DOHH2 (cell line): ENCODE data around the gene CDK14.

Experiments
- H3F3A ChIP-seq: fragments of 200-600 bp; sonication (generic), shearing (Covaris generic); 2 replicates; pipeline ENCODE4 v1.6.0; 2016; ENCODE audit warnings: antibody characterized with exemption, mild to moderate bottlenecking; ENCODE audit not compliant: control insufficient read depth, insufficient read depth
- H3K27ac ChIP-seq: fragments of 200-600 bp; sonication (generic); 2 replicates; pipeline ENCODE4 v1.5.1; 2014; ENCODE audit warnings: low read depth, mild to moderate bottlenecking, low read length, moderate library complexity
- H3K27me3 ChIP-seq: fragments of 200-600 bp; sonication (generic); 2 replicates; pipeline ENCODE4 v1.6.1; 2014; ENCODE audit warnings: mild to moderate bottlenecking, low read length, mixed read lengths; ENCODE audit not compliant: control insufficient read depth
- H3K36me3 ChIP-seq: fragments of 200-600 bp; sonication (generic); 2 replicates; pipeline ENCODE4 v1.6.1; 2014; ENCODE audit warnings: mild to moderate bottlenecking, low read length, moderate library complexity, mixed read lengths; ENCODE audit not compliant: control insufficient read depth
- H3K4me1 ChIP-seq: fragments of 200-600 bp; sonication (generic); 2 replicates; pipeline ENCODE4 v1.6.1; 2014; ENCODE audit warnings: mild to moderate bottlenecking, low read length, mixed read lengths; ENCODE audit not compliant: control insufficient read depth
- H3K4me2 ChIP-seq: fragments of 200-600 bp; sonication (generic); 2 replicates; pipeline ENCODE4 v1.6.0; 2014; ENCODE audit warnings: mild to moderate bottlenecking, low read length, moderate library complexity
- H3K4me3 ChIP-seq: fragments of 200-600 bp; sonication (generic); 2 replicates; pipeline ENCODE4 v1.5.1; 2014; ENCODE audit warnings: mild to moderate bottlenecking, low read length, mixed read lengths
- H3K79me2 ChIP-seq: fragments of 200-600 bp; sonication (generic); 2 replicates; pipeline ENCODE4 v1.6.1; 2014; ENCODE audit warnings: mild to moderate bottlenecking, low read length, mixed read lengths; ENCODE audit not compliant: control insufficient read depth
- H3K9me2 ChIP-seq: fragments of 200-600 bp; sonication (generic); replicated peaks from 2 replicates; pipeline ENCODE4 v1.6.1; 2014; ENCODE audit warnings: mild to moderate bottlenecking, low read length, mixed read lengths; ENCODE audit not compliant: control insufficient read depth
- H3K9me3 ChIP-seq: fragments of 200-600 bp; sonication (generic); 2 replicates; pipeline ENCODE4 v1.6.1; 2014; ENCODE audit warnings: antibody characterized with exemption, low read length, mixed read lengths; ENCODE audit not compliant: control insufficient read depth, insufficient read depth
- H4K20me1 ChIP-seq: fragments of 200-600 bp; sonication (generic); 2 replicates; pipeline ENCODE4 v1.6.0; 2014; ENCODE audit warnings: low read depth, mild to moderate bottlenecking, antibody characterized with exemption, low read length, moderate library complexity; ENCODE audit not compliant: control insufficient read depth, insufficient read depth
- EZH2phosphoT487 ChIP-seq: fragments of 200-600 bp; sonication (generic); IDR thresholded peaks from 2 replicates; pipeline ENCODE4 v1.6.1; 2017; ENCODE audit warnings: borderline replicate concordance, mild to moderate bottlenecking, antibody characterized with exemption, low read length, moderate library complexity, mixed read lengths
- TF ChIP-seq, protein P1 (sequence below): fragments of 200-600 bp; sonication (generic); IDR thresholded peaks from one replicate; pipeline ENCODE4 v1.5.1; 2014; ENCODE audit warnings: antibody characterized with exemption, mild to moderate bottlenecking, low read depth, low read length; ENCODE audit not compliant: poor library complexity, severe bottlenecking

Gene CDK14

DNA sequence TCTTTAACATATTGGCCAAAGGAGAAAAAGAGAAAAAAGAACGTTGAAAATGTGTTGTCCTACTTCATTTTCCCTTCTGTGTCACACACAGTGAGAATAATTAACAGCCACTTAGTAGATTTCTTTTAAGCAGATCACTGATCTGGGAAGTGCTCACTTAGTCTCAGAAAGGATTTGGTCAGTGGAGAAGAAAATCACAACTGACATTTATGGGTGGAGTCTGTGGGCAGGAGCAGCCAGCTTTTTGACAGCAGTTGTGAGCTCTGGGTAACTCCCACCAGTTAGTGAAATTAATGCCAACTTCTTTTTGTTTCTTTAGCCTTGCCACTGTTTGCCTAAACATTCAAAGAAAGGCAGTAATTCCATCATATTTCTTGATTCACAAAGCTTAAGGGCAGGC lies 49.7 kb downstream of the CDK14 start:
- TF ChIP-seq EZH2phosphoT487, result no peak
- TF ChIP-seq, protein P1, sequence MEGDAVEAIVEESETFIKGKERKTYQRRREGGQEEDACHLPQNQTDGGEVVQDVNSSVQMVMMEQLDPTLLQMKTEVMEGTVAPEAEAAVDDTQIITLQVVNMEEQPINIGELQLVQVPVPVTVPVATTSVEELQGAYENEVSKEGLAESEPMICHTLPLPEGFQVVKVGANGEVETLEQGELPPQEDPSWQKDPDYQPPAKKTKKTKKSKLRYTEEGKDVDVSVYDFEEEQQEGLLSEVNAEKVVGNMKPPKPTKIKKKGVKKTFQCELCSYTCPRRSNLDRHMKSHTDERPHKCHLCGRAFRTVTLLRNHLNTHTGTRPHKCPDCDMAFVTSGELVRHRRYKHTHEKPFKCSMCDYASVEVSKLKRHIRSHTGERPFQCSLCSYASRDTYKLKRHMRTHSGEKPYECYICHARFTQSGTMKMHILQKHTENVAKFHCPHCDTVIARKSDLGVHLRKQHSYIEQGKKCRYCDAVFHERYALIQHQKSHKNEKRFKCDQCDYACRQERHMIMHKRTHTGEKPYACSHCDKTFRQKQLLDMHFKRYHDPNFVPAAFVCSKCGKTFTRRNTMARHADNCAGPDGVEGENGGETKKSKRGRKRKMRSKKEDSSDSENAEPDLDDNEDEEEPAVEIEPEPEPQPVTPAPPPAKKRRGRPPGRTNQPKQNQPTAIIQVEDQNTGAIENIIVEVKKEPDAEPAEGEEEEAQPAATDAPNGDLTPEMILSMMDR, result no peak
- Histone ChIP-seq H3K4me3 (no peak overlapping the region), H3K27ac (no peak overlapping the region), H3K27me3 (no peaks in the 10 kb centered on the region), H3K9me3 (peaks cover 7% of the 10 kb centered on the region; the same call in 1 of the 2 replicates), H3K79me2 (no peaks in the 10 kb centered on the region), H3K4me1 (peaks cover 7% of the 10 kb centered on the region), H3F3A (no peaks in the 10 kb centered on the region), H3K9me2 (no peaks in the 10 kb centered on the region), H3K4me2 (no peak overlapping the region), H3K36me3 (no peaks in the 10 kb centered on the region), H4K20me1 (no peaks in the 10 kb centered on the region)

DNA sequence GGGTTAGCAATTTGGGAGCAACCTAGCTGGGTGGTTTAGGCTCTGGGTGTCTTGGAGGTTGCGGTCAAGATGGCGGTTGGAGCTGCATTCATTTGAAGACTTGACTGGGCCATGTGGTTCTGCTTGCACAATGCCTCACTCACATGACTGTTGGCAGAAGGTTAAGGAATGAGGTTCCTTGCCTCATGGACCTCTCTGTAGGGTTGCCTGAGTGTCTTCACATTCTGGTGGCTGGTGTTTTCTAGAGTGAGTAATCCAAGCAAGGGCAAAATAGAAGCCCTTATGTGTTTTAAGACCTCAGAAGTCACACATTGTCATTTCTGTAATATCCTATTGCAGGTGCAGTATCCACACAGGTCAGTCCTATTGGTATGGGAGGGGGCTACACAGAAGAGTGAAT lies 52.0 kb downstream of the CDK14 start:
- Histone ChIP-seq H3K36me3 (no peaks in the 10 kb centered on the region), H3K27ac (no peak overlapping the region), H3K79me2 (no peaks in the 10 kb centered on the region), H3K9me2 (no peaks in the 10 kb centered on the region), H3K4me2 (no peak overlapping the region), H3K4me1 (peaks cover 14% of the 10 kb centered on the region), H3K4me3 (no peak overlapping the region), H3F3A (no peaks in the 10 kb centered on the region), H4K20me1 (no peaks in the 10 kb centered on the region), H3K27me3 (no peaks in the 10 kb centered on the region), H3K9me3 (no peaks in the 10 kb centered on the region)
- TF ChIP-seq, protein P1, result no peak
- TF ChIP-seq EZH2phosphoT487, result no peak

DNA sequence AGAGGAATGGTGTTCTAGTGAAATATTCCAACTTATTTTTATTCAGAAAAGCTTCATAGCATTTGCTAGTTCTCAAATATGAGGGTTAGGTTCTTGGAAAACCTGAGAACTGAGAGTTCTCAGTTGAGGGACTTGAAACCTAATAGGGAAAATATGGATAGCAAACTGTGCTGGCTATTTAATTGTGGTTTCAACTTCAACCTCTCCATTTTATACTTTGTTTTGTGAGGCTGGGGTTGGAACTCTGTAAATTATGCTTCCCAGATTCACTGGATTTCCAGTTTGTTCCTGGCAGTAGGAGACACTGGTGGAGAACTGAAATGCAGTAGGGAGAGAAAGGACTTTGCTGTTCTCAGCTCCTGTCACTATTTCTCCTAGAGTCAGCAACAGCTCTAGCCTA lies 52.7 kb downstream of the CDK14 start:
- peaks cover 14% of the 10 kb centered on the region for H3K4me1 ChIP-seq
- no peak overlapping the region for H3K4me2 ChIP-seq
- H3K79me2 ChIP-seq, result no peaks in the 10 kb centered on the region
- H3K4me3 ChIP-seq, result no peak overlapping the region
- no peaks in the 10 kb centered on the region for H4K20me1 ChIP-seq
- TF ChIP-seq EZH2phosphoT487, result no peak
- TF ChIP-seq, protein P1, result no peak
- H3K27ac ChIP-seq, result no peak overlapping the region
- no peaks in the 10 kb centered on the region for H3K9me3 ChIP-seq
- no peaks in the 10 kb centered on the region for H3F3A ChIP-seq
- no peaks in the 10 kb centered on the region for H3K36me3 ChIP-seq
- H3K9me2 ChIP-seq, result no peaks in the 10 kb centered on the region
- no peaks in the 10 kb centered on the region for H3K27me3 ChIP-seq
